WTC11 (cell line): ENCODE data around the gene CSNK1A1. TPM values are rescaled to one million over a fixed set of nuclear protein-coding genes. Genes with fewer than 3 reads are reported as not detected.
"Not testable (repeated sequence)": the region's sequence is repeated elsewhere in the genome, so short reads cannot be mapped to it uniquely, and the experiment has no call there.

Experiments
- ATAC-seq: fragments of 200-7000 bp; cut with Tn5 transposase; 2 replicates; pipeline ENCODE4 v1.10.0; 2021; ENCODE audit warnings: mild to moderate bottlenecking, moderate library complexity
- CTCF ChIA-PET: fragments of 300-600 bp; sonication (Branson Sonifier 250); formaldehyde crosslinking; loops from one replicate; lab custom pipeline; 2021; ENCODE audit warnings: antibody characterized with exemption; lab: Charles Lee
- POLR2A ChIA-PET: fragments of 350-600 bp; sonication (Branson Sonifier 250); formaldehyde crosslinking; loops from one replicate; lab custom pipeline; 2021; ENCODE audit warnings: antibody characterized with exemption; lab: Charles Lee
- DNase-seq: peaks from one replicate; pipeline ENCODE4 v3.0.0; 2021; ENCODE audit warnings: low spot score
- H3K27ac Mint-ChIP-seq: 2 replicates; pipeline ENCODE4 v1.8.0; 2021; ENCODE audit warnings: mixed read lengths
- H3K27me3 Mint-ChIP-seq: 2 replicates; pipeline ENCODE4 v1.8.0; 2021; ENCODE audit warnings: low read depth, mild to moderate bottlenecking, moderate library complexity, mixed read lengths
- H3K36me3 Mint-ChIP-seq: 2 replicates; pipeline ENCODE4 v1.8.0; 2021; ENCODE audit warnings: mixed read lengths
- H3K4me1 Mint-ChIP-seq: 2 replicates; pipeline ENCODE4 v1.8.0; 2022; ENCODE audit warnings: mixed read lengths
- H3K4me3 Mint-ChIP-seq: 2 replicates; pipeline ENCODE4 v1.8.0; 2021; ENCODE audit warnings: mild to moderate bottlenecking, moderate library complexity, mixed read lengths
- H3K9me3 Mint-ChIP-seq: 2 replicates; pipeline ENCODE4 v1.8.0; 2021; ENCODE audit warnings: mixed read lengths
- ATF1 ChIP-seq: sonication (generic); formaldehyde crosslinking; IDR thresholded peaks from 2 replicates; pipeline ENCODE4 v1.8.1; 2023; ENCODE audit warnings: mild to moderate bottlenecking, moderate library complexity, missing genetic modification reagents
- ESRRA ChIP-seq: sonication (generic); formaldehyde crosslinking; IDR thresholded peaks from 2 replicates; pipeline ENCODE4 v1.8.1; 2022; ENCODE audit warnings: mild to moderate bottlenecking, missing genetic modification reagents, borderline replicate concordance
- FOXJ3 ChIP-seq: sonication (generic); formaldehyde crosslinking; IDR thresholded peaks from 2 replicates; pipeline ENCODE4 v1.9.0; 2021; ENCODE audit warnings: missing genetic modification reagents, mild to moderate bottlenecking, borderline replicate concordance
- HMGXB4 ChIP-seq: sonication (generic); formaldehyde crosslinking; IDR thresholded peaks from 2 replicates; pipeline ENCODE4 v1.8.1; 2023; ENCODE audit warnings: mild to moderate bottlenecking, moderate library complexity, missing genetic modification reagents
- MXD4 ChIP-seq: fragments of 250-450 bp; sonication (Bioruptor Pico); IDR thresholded peaks from 2 replicates; pipeline ENCODE4 v1.8.0; 2021; ENCODE audit warnings: mild to moderate bottlenecking, moderate library complexity, borderline replicate concordance
- NR3C1 ChIP-seq: sonication (generic); formaldehyde crosslinking; conservative IDR thresholded peaks from 2 replicates; pipeline ENCODE4 v1.8.1; 2023; ENCODE audit warnings: low read depth, mild to moderate bottlenecking, missing genetic modification reagents
- SMAD3 ChIP-seq: sonication (generic); formaldehyde crosslinking; IDR thresholded peaks from 2 replicates; pipeline ENCODE4 v1.8.0; 2022; ENCODE audit warnings: missing genetic modification reagents, mild to moderate bottlenecking, borderline replicate concordance
- SP1 ChIP-seq: sonication (generic); formaldehyde crosslinking; conservative IDR thresholded peaks from 2 replicates; pipeline ENCODE4 v1.8.1; 2022; ENCODE audit warnings: missing genetic modification reagents
- TEAD4 ChIP-seq: sonication (generic); formaldehyde crosslinking; IDR thresholded peaks from 2 replicates; pipeline ENCODE4 v1.8.0; 2022; ENCODE audit warnings: mild to moderate bottlenecking, missing genetic modification reagents
- USF1 ChIP-seq: sonication (generic); formaldehyde crosslinking; IDR thresholded peaks from 2 replicates; pipeline ENCODE4 v1.8.0; 2022; ENCODE audit warnings: mild to moderate bottlenecking, missing genetic modification reagents
- ZNF396 ChIP-seq: fragments of 250-450 bp; sonication (Bioruptor Pico); IDR thresholded peaks from 2 replicates; pipeline ENCODE4 v1.8.0; 2021; ENCODE audit warnings: mild to moderate bottlenecking, moderate library complexity, borderline replicate concordance
- ZNF423 ChIP-seq: fragments of 250-450 bp; sonication (Bioruptor Pico); IDR thresholded peaks from 2 replicates; pipeline ENCODE4 v2.1.2; 2022; ENCODE audit warnings: mild to moderate bottlenecking, moderate library complexity
- ZNF671 ChIP-seq: fragments of 250-450 bp; sonication (Bioruptor Pico); IDR thresholded peaks from 2 replicates; pipeline ENCODE4 v1.8.0; 2021; ENCODE audit warnings: mild to moderate bottlenecking
- total RNA-seq: library from RNA; stranded (reverse); gene quantifications from 3 replicates; pipeline ENCODE4 v1.2.3, GENCODE V29; 2021
- TF ChIP-seq, protein P1 (sequence below): fragments of 250-450 bp; sonication (Bioruptor Pico); IDR thresholded peaks from 2 replicates; pipeline ENCODE4 v1.8.0; 2021; ENCODE audit warnings: mild to moderate bottlenecking
- TF ChIP-seq, protein P2 (sequence below): sonication (generic); formaldehyde crosslinking; IDR thresholded peaks from 2 replicates; pipeline ENCODE4 v1.8.1; 2022; ENCODE audit warnings: mild to moderate bottlenecking, missing genetic modification reagents, moderate library complexity, borderline replicate concordance
- TF ChIP-seq, protein P3 (sequence below): sonication (generic); formaldehyde crosslinking; IDR thresholded peaks from 2 replicates; pipeline ENCODE4 v1.8.1; 2022; ENCODE audit warnings: low read depth, missing genetic modification reagents, borderline replicate concordance
- TF ChIP-seq, protein P4 (sequence below): fragments of 250-450 bp; sonication (Bioruptor Pico); IDR thresholded peaks from 2 replicates; pipeline ENCODE4 v1.9.0; 2021; ENCODE audit warnings: mild to moderate bottlenecking

CSNK1A1 gene
- total RNA-seq, 1 experiment from 2014 or later, result 276 TPM

DNA sequence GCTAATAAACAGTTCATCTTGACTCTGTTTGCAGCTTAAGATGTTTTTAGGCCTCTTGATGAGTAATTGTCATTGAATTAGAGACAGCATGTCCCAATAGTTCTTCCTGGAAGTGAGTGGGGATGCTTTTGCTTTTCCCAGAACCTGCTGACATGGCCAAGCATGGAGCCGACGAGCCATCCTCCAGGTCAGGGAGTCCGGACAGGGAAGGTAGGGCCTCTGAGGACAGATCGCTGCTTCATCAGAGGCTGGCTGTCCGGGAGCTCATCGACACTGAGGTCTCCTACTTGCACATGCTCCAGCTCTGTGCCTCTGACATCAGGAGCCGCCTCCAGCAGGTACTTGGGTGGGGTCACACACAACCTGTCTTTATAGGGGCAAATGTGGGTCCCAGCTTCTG is 46.4 kb upstream of the CSNK1A1 start:
- no peak for TF ChIP-seq ZNF671 (CRISPR knock-in tag)
- TF ChIP-seq ZNF423 (CRISPR knock-in tag), result no peak
- TF ChIP-seq NR3C1, result no peak
- TF ChIP-seq ATF1 (CRISPR knock-in tag), result no peak
- TF ChIP-seq TEAD4 (CRISPR knock-in tag), result no peak
- no peak for TF ChIP-seq ZNF396 (CRISPR knock-in tag)
- TF ChIP-seq MXD4 (CRISPR knock-in tag), result no peak
- no peak for TF ChIP-seq USF1
- TF ChIP-seq HMGXB4 (CRISPR knock-in tag), result no peak
- TF ChIP-seq, protein P1, sequence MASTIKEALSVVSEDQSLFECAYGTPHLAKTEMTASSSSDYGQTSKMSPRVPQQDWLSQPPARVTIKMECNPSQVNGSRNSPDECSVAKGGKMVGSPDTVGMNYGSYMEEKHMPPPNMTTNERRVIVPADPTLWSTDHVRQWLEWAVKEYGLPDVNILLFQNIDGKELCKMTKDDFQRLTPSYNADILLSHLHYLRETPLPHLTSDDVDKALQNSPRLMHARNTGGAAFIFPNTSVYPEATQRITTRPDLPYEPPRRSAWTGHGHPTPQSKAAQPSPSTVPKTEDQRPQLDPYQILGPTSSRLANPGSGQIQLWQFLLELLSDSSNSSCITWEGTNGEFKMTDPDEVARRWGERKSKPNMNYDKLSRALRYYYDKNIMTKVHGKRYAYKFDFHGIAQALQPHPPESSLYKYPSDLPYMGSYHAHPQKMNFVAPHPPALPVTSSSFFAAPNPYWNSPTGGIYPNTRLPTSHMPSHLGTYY (CRISPR knock-in tag), result no peak
- no peak for TF ChIP-seq ESRRA
- TF ChIP-seq, protein P2, sequence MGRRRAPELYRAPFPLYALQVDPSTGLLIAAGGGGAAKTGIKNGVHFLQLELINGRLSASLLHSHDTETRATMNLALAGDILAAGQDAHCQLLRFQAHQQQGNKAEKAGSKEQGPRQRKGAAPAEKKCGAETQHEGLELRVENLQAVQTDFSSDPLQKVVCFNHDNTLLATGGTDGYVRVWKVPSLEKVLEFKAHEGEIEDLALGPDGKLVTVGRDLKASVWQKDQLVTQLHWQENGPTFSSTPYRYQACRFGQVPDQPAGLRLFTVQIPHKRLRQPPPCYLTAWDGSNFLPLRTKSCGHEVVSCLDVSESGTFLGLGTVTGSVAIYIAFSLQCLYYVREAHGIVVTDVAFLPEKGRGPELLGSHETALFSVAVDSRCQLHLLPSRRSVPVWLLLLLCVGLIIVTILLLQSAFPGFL (CRISPR knock-in tag), result no peak
- TF ChIP-seq FOXJ3 (CRISPR knock-in tag), result no peak
- TF ChIP-seq SMAD3 (CRISPR knock-in tag), result no peak
- ATAC-seq, result no peak
- no peaks in the 10 kb centered on the region for H3K27me3 Mint-ChIP-seq
- H3K4me1 Mint-ChIP-seq, result peaks cover 7% of the 10 kb centered on the region
- ChIA-PET CTCF (interaction anchor here (1.2 to 2.8 kb wide), 3 partner anchors 21 to 70 kb away, joined by 3 to 12 read pairs (median 4); partner anchors contain the start of gene CSNK1A1), POLR2A (no interaction called here)
- no peaks in the 10 kb centered on the region for H3K36me3 Mint-ChIP-seq
- H3K27ac Mint-ChIP-seq, result no peak overlapping the region
- H3K4me3 Mint-ChIP-seq, result no peak overlapping the region
- no peak for DNase-seq
- H3K9me3 Mint-ChIP-seq, result no peaks in the 10 kb centered on the region

DNA sequence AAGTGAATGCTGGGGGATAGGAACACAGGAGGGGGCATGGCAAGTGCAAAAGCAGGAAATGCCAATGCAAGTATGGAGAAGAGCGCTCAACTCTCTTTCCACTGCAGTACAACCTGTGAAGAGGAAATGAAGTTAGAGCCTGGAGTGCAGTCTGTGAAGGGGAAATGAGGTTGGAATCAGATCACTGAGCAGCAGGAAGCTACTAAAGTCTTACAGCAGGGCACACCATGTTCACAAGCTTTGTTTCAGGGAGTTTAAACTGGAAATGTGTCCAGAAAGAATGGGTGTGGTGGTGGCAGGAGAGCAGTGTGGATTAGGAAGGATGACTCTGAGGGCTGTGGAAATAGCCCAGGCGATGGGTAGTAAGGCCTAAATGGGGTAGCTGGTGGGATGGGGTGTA is 45.5 kb upstream of the CSNK1A1 start:
- peak overlapping the region; percentile 69 for H3K27ac Mint-ChIP-seq
- ChIA-PET CTCF (interaction anchor here (1.2 to 2.8 kb wide), 3 partner anchors 22 to 71 kb away, joined by 3 to 12 read pairs (median 4); partner anchors contain the start of gene CSNK1A1), POLR2A (no interaction called here)
- H3K9me3 Mint-ChIP-seq, result no peaks in the 10 kb centered on the region
- no peak overlapping the region for H3K4me3 Mint-ChIP-seq
- peaks cover 7% of the 10 kb centered on the region for H3K4me1 Mint-ChIP-seq
- ATAC-seq (peak; percentile 67), DNase-seq (no peak)
- no peaks in the 10 kb centered on the region for H3K36me3 Mint-ChIP-seq
- no peaks in the 10 kb centered on the region for H3K27me3 Mint-ChIP-seq
- TF ChIP-seq SP1 (CRISPR knock-in tag) (no peak), ESRRA (no peak), NR3C1 (no peak), SMAD3 (CRISPR knock-in tag) (no peak)
- TF ChIP-seq, protein P3, sequence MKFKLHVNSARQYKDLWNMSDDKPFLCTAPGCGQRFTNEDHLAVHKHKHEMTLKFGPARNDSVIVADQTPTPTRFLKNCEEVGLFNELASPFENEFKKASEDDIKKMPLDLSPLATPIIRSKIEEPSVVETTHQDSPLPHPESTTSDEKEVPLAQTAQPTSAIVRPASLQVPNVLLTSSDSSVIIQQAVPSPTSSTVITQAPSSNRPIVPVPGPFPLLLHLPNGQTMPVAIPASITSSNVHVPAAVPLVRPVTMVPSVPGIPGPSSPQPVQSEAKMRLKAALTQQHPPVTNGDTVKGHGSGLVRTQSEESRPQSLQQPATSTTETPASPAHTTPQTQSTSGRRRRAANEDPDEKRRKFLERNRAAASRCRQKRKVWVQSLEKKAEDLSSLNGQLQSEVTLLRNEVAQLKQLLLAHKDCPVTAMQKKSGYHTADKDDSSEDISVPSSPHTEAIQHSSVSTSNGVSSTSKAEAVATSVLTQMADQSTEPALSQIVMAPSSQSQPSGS (CRISPR knock-in tag), result no peak
- TF ChIP-seq, protein P4, sequence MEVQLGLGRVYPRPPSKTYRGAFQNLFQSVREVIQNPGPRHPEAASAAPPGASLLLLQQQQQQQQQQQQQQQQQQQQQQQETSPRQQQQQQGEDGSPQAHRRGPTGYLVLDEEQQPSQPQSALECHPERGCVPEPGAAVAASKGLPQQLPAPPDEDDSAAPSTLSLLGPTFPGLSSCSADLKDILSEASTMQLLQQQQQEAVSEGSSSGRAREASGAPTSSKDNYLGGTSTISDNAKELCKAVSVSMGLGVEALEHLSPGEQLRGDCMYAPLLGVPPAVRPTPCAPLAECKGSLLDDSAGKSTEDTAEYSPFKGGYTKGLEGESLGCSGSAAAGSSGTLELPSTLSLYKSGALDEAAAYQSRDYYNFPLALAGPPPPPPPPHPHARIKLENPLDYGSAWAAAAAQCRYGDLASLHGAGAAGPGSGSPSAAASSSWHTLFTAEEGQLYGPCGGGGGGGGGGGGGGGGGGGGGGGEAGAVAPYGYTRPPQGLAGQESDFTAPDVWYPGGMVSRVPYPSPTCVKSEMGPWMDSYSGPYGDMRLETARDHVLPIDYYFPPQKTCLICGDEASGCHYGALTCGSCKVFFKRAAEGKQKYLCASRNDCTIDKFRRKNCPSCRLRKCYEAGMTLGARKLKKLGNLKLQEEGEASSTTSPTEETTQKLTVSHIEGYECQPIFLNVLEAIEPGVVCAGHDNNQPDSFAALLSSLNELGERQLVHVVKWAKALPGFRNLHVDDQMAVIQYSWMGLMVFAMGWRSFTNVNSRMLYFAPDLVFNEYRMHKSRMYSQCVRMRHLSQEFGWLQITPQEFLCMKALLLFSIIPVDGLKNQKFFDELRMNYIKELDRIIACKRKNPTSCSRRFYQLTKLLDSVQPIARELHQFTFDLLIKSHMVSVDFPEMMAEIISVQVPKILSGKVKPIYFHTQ (CRISPR knock-in tag), result no peak

- not testable (repeated sequence) for ATAC-seq, H3K36me3 Mint-ChIP-seq, H3K27ac Mint-ChIP-seq
Measured at GRCh38 chr5:149595105-149595504, 43.9 kb upstream of the CSNK1A1 start.

More at GRCh38 chr5:149595105-149595504, 43.9 kb upstream of the CSNK1A1 start:
- not testable (repeated sequence) for H3K4me1 Mint-ChIP-seq, DNase-seq, H3K9me3 Mint-ChIP-seq, H3K27me3 Mint-ChIP-seq, H3K4me3 Mint-ChIP-seq
- ChIA-PET CTCF (interaction anchor here (1.5 to 2.8 kb wide), 2 partner anchors 23 to 24 kb away, joined by 5 to 12 read pairs; no protein-coding TSS in a partner anchor), POLR2A (interaction anchor here (1.2 kb wide), 1 partner anchor 10 kb away, joined by 3 read pairs; no protein-coding TSS in a partner anchor)
